ENCODE measurements around the gene TGFBR2. TPM values are rescaled to one million over a fixed set of nuclear protein-coding genes. Genes with fewer than 3 reads are reported as not detected.
"Not testable (repeated sequence)": the region's sequence is repeated elsewhere in the genome, so short reads cannot be mapped to it uniquely, and the experiment has no call there.

The TGFBR2 gene
- total and polyA plus RNA-seq, 5 experiments from 2014 or later = 128 to 268 (median 226) TPM

- no peak for ATAC-seq
- no peaks in the 10 kb centered on the region for H3K27me3 Mint-ChIP-seq
- peak overlapping the region; percentile 68 to 81 (median 72) for H3K4me3 Mint-ChIP-seq
- H3K36me3 Mint-ChIP-seq = peaks cover 23 to 87% (median 56%) of the 10 kb centered on the region in 3 donors
- POLR2A ChIA-PET = interaction anchor here (0.6 to 8.9 kb wide), 7 partner anchors 8 to 351 kb away, joined by 3 to 116 read pairs (median 5); no protein-coding TSS in a partner anchor
- peaks cover 48 to 97% (median 91%) of the 10 kb centered on the region in 4 donors for H3K4me1 Mint-ChIP-seq
- peak overlapping the region; percentile 80 to 100 (median 94) for H3K27ac Mint-ChIP-seq
- H3K9me3 Mint-ChIP-seq = peaks cover 0 to 2% (median 0%) of the 10 kb centered on the region in 9 donors
- DNase-seq = no peak
Observed at GRCh38 chr3:30622047-30622545, 15.7 kb downstream of the TGFBR2 start.

GRCh38 chr3:30622790-30623189, 16.4 kb downstream of the TGFBR2 start:
- peak overlapping the region; percentile 91 to 100 (median 94) for H3K27ac Mint-ChIP-seq
- H3K36me3 Mint-ChIP-seq = peaks cover 23 to 86% (median 56%) of the 10 kb centered on the region in 3 donors
- no peak for ATAC-seq
- peaks cover 44 to 99% (median 90%) of the 10 kb centered on the region in 4 donors for H3K4me1 Mint-ChIP-seq
- H3K27me3 Mint-ChIP-seq = no peaks in the 10 kb centered on the region
- no peak for DNase-seq
- peaks cover 0 to 2% (median 0%) of the 10 kb centered on the region in 9 donors for H3K9me3 Mint-ChIP-seq
- H3K4me3 Mint-ChIP-seq = peak overlapping the region; percentile 69 to 78 (median 72)
- POLR2A ChIA-PET = interaction anchor here (0.5 to 8.9 kb wide), 12 partner anchors 8 to 303 kb away, joined by 3 to 116 read pairs (median 6); no protein-coding TSS in a partner anchor

GRCh38 chr3:30623351-30623750, 16.9 kb downstream of the TGFBR2 start:
- ATAC-seq = no peak

GRCh38 chr3:30624480-30624879, 18.1 kb downstream of the TGFBR2 start:
- POLR2A ChIA-PET = interaction anchor here (0.7 to 2.1 kb wide), 7 partner anchors 11 to 305 kb away, joined by 3 to 11 read pairs (median 3); no protein-coding TSS in a partner anchor
- H3K9me3 Mint-ChIP-seq, DNase-seq, H3K27me3 Mint-ChIP-seq, ATAC-seq: not testable (repeated sequence)
- peak overlapping the region; percentile 89 to 100 (median 94) for H3K27ac Mint-ChIP-seq
- peaks cover 20 to 76% (median 46%) of the 10 kb centered on the region in 3 donors for H3K36me3 Mint-ChIP-seq
- H3K4me3 Mint-ChIP-seq = peak overlapping the region in 9 of 10 donors; percentile 45 to 78 (median 71)
- H3K4me1 Mint-ChIP-seq = peaks cover 46 to 99% (median 88%) of the 10 kb centered on the region in 4 donors

More at GRCh38 chr3:30623351-30623750, 16.9 kb downstream of the TGFBR2 start:
- peaks cover 41 to 99% (median 88%) of the 10 kb centered on the region in 4 donors for H3K4me1 Mint-ChIP-seq
- H3K27ac Mint-ChIP-seq = peak overlapping the region; percentile 89 to 100 (median 94)
- H3K27me3 Mint-ChIP-seq = no peaks in the 10 kb centered on the region
- peak overlapping the region; percentile 16 to 78 (median 72) for H3K4me3 Mint-ChIP-seq
- peaks cover 23 to 80% (median 54%) of the 10 kb centered on the region in 3 donors for H3K36me3 Mint-ChIP-seq
- POLR2A ChIA-PET = interaction anchor here (0.8 to 8.9 kb wide), 9 partner anchors 10 to 303 kb away, joined by 3 to 116 read pairs (median 5); no protein-coding TSS in a partner anchor
- peaks cover 0 to 2% (median 0%) of the 10 kb centered on the region in 9 donors for H3K9me3 Mint-ChIP-seq
- DNase-seq = no peak

- Mint-ChIP-seq H3K27me3 (no peaks in the 10 kb centered on the region), H3K27ac (peak overlapping the region; percentile 89 to 100 (median 96)), H3K9me3 (peaks cover 0 to 2% (median 0%) of the 10 kb centered on the region in 9 donors), H3K36me3 (peaks cover 18 to 74% (median 44%) of the 10 kb centered on the region in 3 donors), H3K4me1 (peaks cover 42 to 99% (median 87%) of the 10 kb centered on the region in 4 donors), H3K4me3 (peak overlapping the region; percentile 50 to 84 (median 72))
- no peak for DNase-seq
- POLR2A ChIA-PET = interaction anchor here (0.6 to 2.0 kb wide), 7 partner anchors 7 to 68 kb away, joined by 3 to 11 read pairs (median 6); no protein-coding TSS in a partner anchor
- no peak for ATAC-seq
Observed at GRCh38 chr3:30625541-30626438, 19.4 kb downstream of the TGFBR2 start.

- Mint-ChIP-seq H3K27ac (peak overlapping the region; percentile 88 to 100 (median 96)), H3K36me3 (peaks cover 17 to 71% (median 42%) of the 10 kb centered on the region in 3 donors), H3K4me1 (peaks cover 41 to 100% (median 85%) of the 10 kb centered on the region in 4 donors), H3K27me3 (no peaks in the 10 kb centered on the region), H3K9me3 (peaks cover 0 to 2% (median 0%) of the 10 kb centered on the region in 9 donors), H3K4me3 (peak overlapping the region; percentile 50 to 84 (median 72))
- no peak for ATAC-seq
- DNase-seq = no peak
- POLR2A ChIA-PET = interaction anchor here (0.6 to 1.8 kb wide), 4 partner anchors 8 to 21 kb away, joined by 3 to 8 read pairs (median 4); no protein-coding TSS in a partner anchor
Observed at GRCh38 chr3:30626443-30627180, 20.2 kb downstream of the TGFBR2 start.

- H3K4me3 Mint-ChIP-seq = peak overlapping the region; percentile 38 to 82 (median 76)
- H3K27me3 Mint-ChIP-seq = no peaks in the 10 kb centered on the region
- peaks cover 0 to 2% (median 0%) of the 10 kb centered on the region in 9 donors for H3K9me3 Mint-ChIP-seq
- H3K36me3 Mint-ChIP-seq = peaks cover 7 to 70% (median 40%) of the 10 kb centered on the region in 3 donors
- POLR2A ChIA-PET = interaction anchor here (0.5 to 14.9 kb wide), 13 partner anchors 9 to 429 kb away, joined by 3 to 215 read pairs (median 6); partner anchors contain the start of gene TGFBR2
- H3K27ac Mint-ChIP-seq = peak overlapping the region; percentile 91 to 100 (median 96)
- ATAC-seq = peak in 1 of 2 donors; percentile 8
- DNase-seq = peak in 1 of 10 donors; percentile 34
- peaks cover 50 to 100% (median 90%) of the 10 kb centered on the region in 4 donors for H3K4me1 Mint-ChIP-seq
Observed at GRCh38 chr3:30628205-30628900, 22.0 kb downstream of the TGFBR2 start.

GRCh38 chr3:30628901-30629590, 22.6 kb downstream of the TGFBR2 start:
- peak; percentile 7 to 22 for ATAC-seq
- Mint-ChIP-seq H3K4me1 (peaks cover 46 to 99% (median 87%) of the 10 kb centered on the region in 4 donors), H3K36me3 (peaks cover 5 to 65% (median 34%) of the 10 kb centered on the region in 3 donors)

GRCh38 chr3:30629746-30630145, 23.3 kb downstream of the TGFBR2 start:
- H3K27ac Mint-ChIP-seq = peak overlapping the region; percentile 91 to 100 (median 96)
- POLR2A ChIA-PET = interaction anchor here (1.0 to 14.9 kb wide), 11 partner anchors 8 to 431 kb away, joined by 3 to 215 read pairs (median 6); partner anchors contain the start of gene TGFBR2
- H3K36me3 Mint-ChIP-seq = peaks cover 5 to 59% (median 36%) of the 10 kb centered on the region in 3 donors
- H3K27me3 Mint-ChIP-seq = no peaks in the 10 kb centered on the region
- H3K4me3 Mint-ChIP-seq = peak overlapping the region; percentile 27 to 82 (median 76)
- no peaks in the 10 kb centered on the region for H3K9me3 Mint-ChIP-seq
- DNase-seq (no peak), ATAC-seq (no peak)
- H3K4me1 Mint-ChIP-seq = peaks cover 43 to 99% (median 88%) of the 10 kb centered on the region in 4 donors

More at GRCh38 chr3:30628901-30629590, 22.6 kb downstream of the TGFBR2 start:
- Mint-ChIP-seq H3K4me3 (peak overlapping the region; percentile 38 to 82 (median 76)), H3K27me3 (no peaks in the 10 kb centered on the region), H3K9me3 (no peaks in the 10 kb centered on the region), H3K27ac (peak overlapping the region; percentile 91 to 100 (median 96))
- DNase-seq = peak in 1 of 10 donors; percentile 48
- POLR2A ChIA-PET = interaction anchor here (0.5 to 14.9 kb wide), 14 partner anchors 8 to 430 kb away, joined by 3 to 215 read pairs (median 6); partner anchors contain the start of gene TGFBR2
